Loucy (cell line): ENCODE results near the gene NDUFAF3.

ENCODE experiments used
- H2AFZ ChIP-seq: fragments of 200-600 bp; sonication (generic); 2 replicates; pipeline ENCODE4 v1.6.0; 2016; ENCODE audit warnings: antibody characterized with exemption, mild to moderate bottlenecking, low read length, moderate library complexity
- H3F3A ChIP-seq: fragments of 200-600 bp; 2 replicates; pipeline ENCODE4 v1.6.0; 2016; ENCODE audit warnings: antibody characterized with exemption, low read depth, mild to moderate bottlenecking
- H3K27me3 ChIP-seq: fragments of 200-600 bp; sonication (generic); 2 replicates; pipeline ENCODE4 v1.6.1; 2014; ENCODE audit warnings: low read length, mild to moderate bottlenecking; ENCODE audit not compliant: insufficient read depth, poor library complexity, severe bottlenecking
- H3K36me3 ChIP-seq: fragments of 200-600 bp; sonication (generic); 2 replicates; pipeline ENCODE4 v1.6.1; 2016; ENCODE audit warnings: low read length; ENCODE audit not compliant: insufficient read depth
- H3K4me1 ChIP-seq: fragments of 200-600 bp; sonication (generic); 2 replicates; pipeline ENCODE4 v1.5.1; 2014; ENCODE audit warnings: low read length, mild to moderate bottlenecking; ENCODE audit not compliant: insufficient read depth, poor library complexity, severe bottlenecking
- H3K4me2 ChIP-seq: fragments of 200-600 bp; sonication (generic); 2 replicates; pipeline ENCODE4 v1.6.0; 2014; ENCODE audit warnings: antibody characterized with exemption, low read length, low read depth, mild to moderate bottlenecking; ENCODE audit not compliant: poor library complexity, severe bottlenecking
- H3K4me3 ChIP-seq: fragments of 200-600 bp; sonication (generic); 2 replicates; pipeline ENCODE4 v1.5.1; 2014; ENCODE audit warnings: low read length, mild to moderate bottlenecking, mixed read lengths; ENCODE audit not compliant: poor library complexity, severe bottlenecking
- H3K79me2 ChIP-seq: fragments of 200-600 bp; sonication (generic); 2 replicates; pipeline ENCODE4 v1.6.1; 2014; ENCODE audit warnings: low read length; ENCODE audit not compliant: insufficient read depth
- H3K9ac ChIP-seq: fragments of 200-600 bp; sonication (generic); 2 replicates; pipeline ENCODE4 v1.6.0; 2014; ENCODE audit warnings: mild to moderate bottlenecking, low read depth, low read length, moderate library complexity; ENCODE audit not compliant: poor library complexity, severe bottlenecking
- H3K9me2 ChIP-seq: fragments of 200-600 bp; sonication (generic); replicated peaks from 2 replicates; pipeline ENCODE4 v1.6.1; 2016; ENCODE audit warnings: low read depth, low read length, mixed read lengths
- H3K9me3 ChIP-seq: fragments of 200-600 bp; sonication (generic); 2 replicates; pipeline ENCODE4 v1.6.1; 2014; ENCODE audit warnings: mild to moderate bottlenecking, antibody characterized with exemption, low read length, low read depth; ENCODE audit not compliant: insufficient read depth
- H4K20me1 ChIP-seq: fragments of 200-600 bp; sonication (generic); 2 replicates; pipeline ENCODE4 v1.6.0; 2014; ENCODE audit warnings: antibody characterized with exemption, low read length, mild to moderate bottlenecking; ENCODE audit not compliant: insufficient read depth, poor library complexity, severe bottlenecking
- CTCF ChIP-seq: fragments of 200-600 bp; sonication (generic); conservative IDR thresholded peaks from 2 replicates; pipeline ENCODE4 v1.5.1; 2014; ENCODE audit warnings: mild to moderate bottlenecking, antibody characterized with exemption, low read length
- EZH2phosphoT487 ChIP-seq: fragments of 200-600 bp; IDR thresholded peaks from 2 replicates; pipeline ENCODE4 v1.6.1; 2018; ENCODE audit warnings: antibody characterized with exemption, mild to moderate bottlenecking, moderate library complexity, borderline replicate concordance

Gene NDUFAF3

GRCh38 chr3:49034650-49035049, 12.7 kb downstream of the NDUFAF3 start:
- Histone ChIP-seq H3K9ac (no peak overlapping the region), H2AFZ (no peak overlapping the region), H3K4me3 (no peak overlapping the region), H3K4me2 (no peak overlapping the region), H3K9me2 (no peaks in the 10 kb centered on the region), H3K4me1 (no peaks in the 10 kb centered on the region), H3K79me2 (no peaks in the 10 kb centered on the region), H4K20me1 (no peaks in the 10 kb centered on the region), H3K9me3 (no peaks in the 10 kb centered on the region), H3K36me3 (peaks cover 67% of the 10 kb centered on the region), H3K27me3 (no peaks in the 10 kb centered on the region), H3F3A (no peaks in the 10 kb centered on the region)
- TF ChIP-seq CTCF (no peak), EZH2phosphoT487 (no peak)

DNA sequence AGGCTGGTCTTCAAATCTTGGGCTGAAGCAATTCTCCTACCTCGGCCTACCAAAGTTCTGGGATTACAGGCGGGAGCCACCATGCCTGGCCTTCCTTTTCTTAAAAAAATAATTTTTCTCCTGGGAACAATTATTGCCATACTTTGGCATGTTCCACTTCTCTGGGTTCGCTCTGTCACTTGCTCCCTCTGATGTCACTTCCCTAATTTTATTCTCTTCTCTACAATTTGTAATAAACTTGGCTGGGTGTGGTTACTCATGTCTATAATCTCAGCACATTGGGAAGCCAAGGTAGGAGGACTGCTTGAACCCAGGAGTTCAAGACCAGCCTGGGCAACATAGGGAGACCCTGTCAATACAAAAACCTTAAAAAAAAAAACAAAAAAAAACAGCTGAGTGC, 13.4 kb downstream of the NDUFAF3 start:
- H3F3A ChIP-seq, result no peaks in the 10 kb centered on the region
- no peaks in the 10 kb centered on the region for H4K20me1 ChIP-seq
- H3K9me3 ChIP-seq, result no peaks in the 10 kb centered on the region
- no peaks in the 10 kb centered on the region for H3K27me3 ChIP-seq
- H3K36me3 ChIP-seq, result peaks cover 65% of the 10 kb centered on the region
- no peaks in the 10 kb centered on the region for H3K4me1 ChIP-seq
- H3K4me3 ChIP-seq, result no peak overlapping the region
- H2AFZ ChIP-seq, result no peak overlapping the region
- H3K4me2 ChIP-seq, result no peak overlapping the region
- TF ChIP-seq EZH2phosphoT487 (no peak), CTCF (no peak)
- no peak overlapping the region for H3K9ac ChIP-seq
- H3K9me2 ChIP-seq, result no peaks in the 10 kb centered on the region
- no peaks in the 10 kb centered on the region for H3K79me2 ChIP-seq

- Histone ChIP-seq H3K4me1 (no peaks in the 10 kb centered on the region), H3K27me3 (no peaks in the 10 kb centered on the region), H4K20me1 (peaks cover 3% of the 10 kb centered on the region), H3K36me3 (peaks cover 55% of the 10 kb centered on the region), H3K9me3 (no peaks in the 10 kb centered on the region), H3K4me2 (no peak overlapping the region), H3K79me2 (no peaks in the 10 kb centered on the region), H3K9me2 (no peaks in the 10 kb centered on the region), H3K9ac (no peak overlapping the region), H3K4me3 (no peak overlapping the region), H2AFZ (no peak overlapping the region), H3F3A (no peaks in the 10 kb centered on the region)
- TF ChIP-seq EZH2phosphoT487, result no peak
- no peak for TF ChIP-seq CTCF
Measured at GRCh38 chr3:49053543-49053942, 31.6 kb downstream of the NDUFAF3 start.
